ENCODE data around the gene SMG6. TPM values are rescaled to one million over a fixed set of nuclear protein-coding genes. Genes with fewer than 3 reads are reported as not detected.
"Not testable (repeated sequence)": the region's sequence is repeated elsewhere in the genome, so short reads cannot be mapped to it uniquely, and the experiment has no call there.

SMG6 gene
- total and polyA plus RNA-seq, 2 of the 13 experiments (the other 11 are each of a cell fraction or from before 2014, with no cell fraction given): 4.6 to 14.6 TPM

GRCh38 chr17:2259769-2260536 is 43.6 kb downstream of the SMG6 start (continued):
- no peak for TF ChIP-seq PREB (CRISPR knock-in tag; IDR thresholded peaks at IDR 0.05)
- TF ChIP-seq U2AF2 (IDR thresholded peaks at IDR 0.05; ENCODE audit: low read depth, low read length): no peak
- no peak for TF ChIP-seq ZNF816 (CRISPR knock-in tag; IDR thresholded peaks at IDR 0.05; ENCODE audit: borderline replicate concordance)
- no peak for TF ChIP-seq ZNF879 (CRISPR knock-in tag; IDR thresholded peaks at IDR 0.05)
- no peak for TF ChIP-seq ZNF780A (CRISPR knock-in tag; IDR thresholded peaks at IDR 0.05)
- no peak for TF ChIP-seq ZNF501 (CRISPR knock-in tag; IDR thresholded peaks at IDR 0.05)
- no peak for TF ChIP-seq ZNF33A (CRISPR knock-in tag; IDR thresholded peaks at IDR 0.05; ENCODE audit: borderline replicate concordance)

- H3K27me3 ChIP-seq (ENCODE audit: control insufficient read depth in 1 of 2, insufficient read depth in 2 of 2, low read length in 2 of 2); in situ Hi-C loops (cut with HindIII; ENCODE audit: extremely low pct_ligation_motif_present, low pct_unique_long_range_greater_than_20kb); DNase-seq (ENCODE audit: low spot score); FAIRE-seq; H3K27ac ChIP-seq (ENCODE audit: extremely low read length, insufficient read depth, low read length); H3K9ac ChIP-seq (ENCODE audit: insufficient read depth, low read depth, low read length); H2AFZ ChIP-seq (ENCODE audit: low read length); CTCF ChIA-PET (ENCODE audit: low intra/inter-chr PET ratio, low total read pairs); H3K4me2 ChIP-seq (ENCODE audit: low read depth, low read length); intact Hi-C loops (cut with micrococcal nuclease; ENCODE audit: unreplicated experiment); ATAC-seq; H4K20me1 ChIP-seq (ENCODE audit: insufficient read depth, low read length); H3K4me1 ChIP-seq (ENCODE audit: insufficient read depth, low read length); H3K79me2 ChIP-seq (ENCODE audit: insufficient read depth, low read length); H3K4me3 ChIP-seq (replicated peaks in 1 of 3; ENCODE audit: insufficient read depth in 1 of 3, low read depth in 2 of 3, low read length in 3 of 3); H3K9me3 ChIP-seq (ENCODE audit: low read length); BruUV-seq (replicated peaks): not testable (repeated sequence)
- H3K36me3 ChIP-seq (replicated peaks in 1 of 2; ENCODE audit: control insufficient read depth in 1 of 2, insufficient read depth in 2 of 2, low read length in 2 of 2): peaks cover 8 to 10% of the 10 kb centered on the region in 2 experiments; a peak in 2 of 5 replicates
- WGBS (ENCODE audit: low lambda C conversion rate): 98% methylated on average over 8 of the region's 8 CpGs
- POLR2A ChIA-PET: interaction anchor here (0.6 kb wide), 1 partner anchor 69 kb away, joined by 3 read pairs; no protein-coding TSS in a partner anchor
These were observed 44.8 kb downstream of the SMG6 start for GRCh38 chr17:2258830-2259229.

Data from HepG2 (cell line).